RPMI7951 (cell line): ENCODE measurements around the gene RBM45. TPM values are rescaled to one million over a fixed set of nuclear protein-coding genes. Genes with fewer than 3 reads are reported as not detected.

Experiments used
- DNase-seq: peaks from one replicate; pipeline ENCODE4 v3.0.0-alpha.2; 2012; ENCODE audit warnings: low read depth
- total RNA-seq: library from RNA; depleted of rRNA; stranded (reverse); fragments of >200 nt; shearing (Covaris generic); gene quantifications from 2 replicates; pipeline ENCODE4 v1.2.3, GENCODE V29; 2014; rRNA removed

RBM45 gene
- total RNA-seq, 1 experiment from 2014 or later: 18.6 TPM

DNA sequence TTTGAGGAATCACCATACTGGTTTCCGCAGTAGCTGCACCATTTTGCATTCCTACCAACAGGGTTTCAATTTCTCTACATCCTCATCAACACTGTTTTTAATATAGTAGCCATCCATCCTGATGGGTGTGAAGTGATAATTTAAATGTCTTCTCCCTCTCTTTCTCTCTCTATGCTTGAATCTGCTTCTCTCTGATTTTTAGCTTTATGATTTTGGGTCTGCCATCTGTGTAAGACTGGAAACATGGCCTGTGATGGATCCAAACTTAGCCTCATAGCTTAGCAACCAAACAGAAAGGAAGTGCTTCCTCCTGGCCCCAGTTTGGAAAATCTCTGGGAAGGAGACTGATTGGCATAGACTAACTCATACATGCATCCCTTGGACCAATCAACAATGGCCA lies 48.4 kb downstream of the RBM45 start:
- DNase-seq: peak; percentile 35

DNA sequence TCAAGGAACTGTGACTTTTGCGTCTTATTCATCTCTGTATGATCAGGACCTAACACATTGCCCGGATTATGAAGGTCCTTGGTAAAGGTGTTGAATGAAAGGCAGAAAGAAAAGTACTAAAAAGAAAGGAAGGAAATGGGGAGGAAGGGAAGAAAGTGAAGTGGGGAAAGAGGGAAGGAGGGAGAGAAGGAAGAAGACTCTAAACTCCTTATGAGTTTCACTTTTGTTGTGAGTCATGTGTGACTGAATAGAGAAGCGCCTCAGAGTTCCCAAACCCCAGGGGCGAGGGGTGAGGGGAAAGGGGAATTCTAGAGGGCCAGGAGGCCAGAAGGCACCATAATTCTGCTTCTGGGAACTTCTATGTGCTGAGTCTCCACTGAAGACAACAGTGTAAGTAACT lies 51.2 kb downstream of the RBM45 start:
- peak; percentile 62 for DNase-seq

DNA sequence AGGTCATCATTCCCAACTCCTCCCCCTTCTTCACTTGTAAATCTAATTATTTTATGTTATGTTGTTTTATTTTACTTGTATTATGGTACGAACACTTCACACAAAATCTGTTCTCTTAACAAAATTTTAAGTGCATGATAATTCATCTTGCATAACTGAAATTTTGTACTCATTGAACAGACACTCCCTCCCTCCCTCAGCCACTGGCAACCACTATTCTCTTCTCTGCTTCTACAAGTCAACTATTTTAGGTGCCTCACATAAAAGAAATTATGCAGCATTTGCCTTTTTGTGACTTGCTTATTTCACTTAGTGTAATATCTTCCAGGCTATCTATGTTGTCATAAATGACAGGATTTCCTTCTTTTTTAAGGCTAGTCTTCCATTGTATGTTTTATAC lies 51.7 kb downstream of the RBM45 start:
- no peak for DNase-seq

DNA sequence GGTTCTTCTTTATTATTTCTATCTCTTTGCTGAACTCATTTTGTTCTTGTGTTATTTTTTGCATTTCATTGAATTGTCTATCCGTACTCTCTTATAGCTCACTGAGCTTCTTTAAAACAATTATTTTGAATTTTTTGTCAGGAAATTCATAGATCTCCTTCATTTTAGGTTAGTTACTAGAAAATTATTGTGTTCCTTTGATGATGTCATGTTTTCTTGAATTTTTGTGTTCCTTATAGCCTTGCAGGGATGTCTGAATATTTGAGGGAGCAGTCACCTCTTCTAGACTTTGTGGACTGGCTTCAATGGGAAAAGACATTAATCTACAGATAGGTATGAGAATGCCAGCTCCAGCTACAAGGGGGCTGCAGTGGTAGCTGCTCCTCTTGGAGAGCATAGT lies 61.4 kb downstream of the RBM45 start:
- DNase-seq: peak; percentile 35

DNA sequence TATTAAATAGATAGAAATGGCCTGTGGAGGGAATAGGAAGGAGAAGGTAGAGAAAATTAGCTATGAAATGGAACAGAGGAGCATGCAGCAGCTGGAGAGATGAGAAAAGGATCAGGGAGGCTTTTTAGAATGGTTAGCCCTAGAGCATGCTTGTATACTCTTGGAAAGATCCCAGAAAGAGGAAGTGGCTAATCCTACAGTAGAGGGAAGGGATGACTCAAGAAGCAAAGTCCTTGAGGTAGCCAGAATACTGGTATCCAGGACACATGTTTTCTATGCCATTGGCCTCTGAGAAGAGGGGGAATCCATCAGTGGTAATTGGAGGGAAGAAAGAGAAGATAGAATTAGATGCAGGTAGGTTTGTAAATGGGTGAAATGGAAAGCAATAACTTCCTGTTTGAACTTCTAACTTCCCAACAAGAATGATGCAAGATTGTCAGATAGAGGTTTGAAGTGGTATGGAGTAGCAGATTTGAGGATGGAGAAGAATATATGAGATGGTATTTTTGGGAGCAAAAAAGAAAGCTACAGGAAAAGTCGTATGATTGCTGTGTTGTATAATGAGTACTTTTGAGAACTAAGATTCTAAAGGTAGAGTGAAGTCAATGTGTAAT lies 64.9 kb downstream of the RBM45 start:
- peak; percentile 83 for DNase-seq

Other genes with a start within 250 kb of the RBM45 start
- gene PDE11A, start 39.7 kb upstream of the RBM45 start, total RNA-seq: 0.20 and 0.24 TPM in 2 replicates
- 10.7 and 12.3 TPM in 2 replicates for gene OSBPL6, start 82.1 kb downstream of the RBM45 start, total RNA-seq